Testis (tissue), 3 donors: ENCODE results near the gene SPRED1. TPM values are rescaled to one million over a fixed set of nuclear protein-coding genes. Genes with fewer than 3 reads are reported as not detected.

ENCODE experiments used
- DNase-seq: peaks from one replicate; pipeline ENCODE4 v3.0.0-alpha.2; 2019
- H3K27ac ChIP-seq, 2 donors: fragments of 200-600 bp; sonication (generic); one replicate each; pipeline ENCODE4 v1.5.1; 2019
- H3K27me3 ChIP-seq: fragments of 200-600 bp; sonication (generic); one replicate; pipeline ENCODE4 v1.5.1; 2019
- H3K36me3 ChIP-seq: fragments of 200-600 bp; sonication (generic); one replicate; pipeline ENCODE4 v1.5.1; 2017; ENCODE audit warnings: low read depth; ENCODE audit errors: missing control alignments
- H3K4me1 ChIP-seq: fragments of 200-600 bp; sonication (generic); one replicate; pipeline ENCODE4 v1.5.1; 2019
- H3K4me3 ChIP-seq, 2 donors: fragments of 200-600 bp; sonication (generic); one replicate each; pipeline ENCODE4 v1.5.1; 2017 to 2019
- H3K9me3 ChIP-seq: fragments of 200-600 bp; sonication (generic); one replicate; pipeline ENCODE4 v1.5.1; 2017
- POLR2A ChIP-seq: fragments of 450-650 bp; IDR thresholded peaks from one replicate; pipeline ENCODE4 v1.6.1; 2017; ENCODE audit warnings: antibody characterized with exemption, mild to moderate bottlenecking, moderate library complexity
- WGBS, 2 donors: methylation state at CpG; one replicate each; pipeline ENCODE4 v1.1.5; 2018; 5-methylcytosine and 5-hydroxymethylcytosine counted together
- intact Hi-C: fragments of 100-400 bp; cut with DNase I; formaldehyde crosslinking; loops from one replicate; pipeline ENCODE4 v1.15.1; 2023; ENCODE audit warnings: low total_unique reads
- polyA plus RNA-seq: library from polyadenylated mRNA; stranded (reverse); fragments of 350-450 nt; fragmentation: Illumina TruSeq; extraction: RNeasy Lipid Tissue Mini Kit (QIAGEN cat#74804); gene quantifications from one replicate; pipeline ENCODE4 v1.2.3, GENCODE V29; 2014; ENCODE audit warnings: low read depth, low replicate concordance; ENCODE audit not compliant: insufficient read depth
- total RNA-seq, 2 donors: library from RNA; depleted of rRNA; stranded (reverse); fragments of >200 nt; gene quantifications; one replicate each; pipeline ENCODE4 v1.2.3, GENCODE V29; 2016
- TF ChIP-seq, protein P1 (sequence below), 3 experiments: fragments of 450-650 bp in 2 of 3; fragments of 200-600 bp in 1 of 3; sonication (generic) in 1 of 3; IDR thresholded peaks; one replicate each; pipeline ENCODE4 v1.5.1; 2016 to 2019; ENCODE audit warnings: antibody characterized with exemption in 3 of 3, mild to moderate bottlenecking in 2 of 3, moderate library complexity in 1 of 3

Gene SPRED1
- total and polyA plus RNA-seq, 3 donors from 2014 or later = 9.3 to 14.2 (median 12.9) TPM

DNA sequence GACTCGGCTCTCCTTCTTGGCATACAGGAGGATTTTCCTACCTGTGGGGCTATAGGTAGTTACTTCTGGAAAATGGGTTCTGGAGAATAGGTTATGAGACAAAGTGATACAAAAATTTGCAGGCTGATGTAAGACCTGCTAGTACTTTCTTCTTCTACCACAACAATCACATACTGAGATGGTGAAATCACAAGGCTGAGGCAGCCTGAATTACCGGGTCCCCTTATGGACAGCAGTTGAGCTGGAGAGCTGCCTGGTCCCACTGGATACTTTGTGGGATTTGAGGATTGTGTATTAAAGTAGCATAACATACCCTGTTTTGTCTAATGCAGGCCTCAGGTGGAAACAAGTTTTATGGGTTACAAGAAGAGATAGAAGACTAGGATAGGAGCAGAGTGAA, 114.8 kb downstream of the SPRED1 start:
- Histone ChIP-seq H3K9me3 (no peaks in the 10 kb centered on the region), H3K27me3 (no peaks in the 10 kb centered on the region), H3K4me3 (no peak overlapping the region), H3K4me1 (no peaks in the 10 kb centered on the region), H3K36me3 (no peaks in the 10 kb centered on the region), H3K27ac (no peak overlapping the region)
- 86 to 91% methylated on average over 2 of the region's 2 CpGs for WGBS, 2 donors
- TF ChIP-seq POLR2A = no peak
- TF ChIP-seq, protein P1, sequence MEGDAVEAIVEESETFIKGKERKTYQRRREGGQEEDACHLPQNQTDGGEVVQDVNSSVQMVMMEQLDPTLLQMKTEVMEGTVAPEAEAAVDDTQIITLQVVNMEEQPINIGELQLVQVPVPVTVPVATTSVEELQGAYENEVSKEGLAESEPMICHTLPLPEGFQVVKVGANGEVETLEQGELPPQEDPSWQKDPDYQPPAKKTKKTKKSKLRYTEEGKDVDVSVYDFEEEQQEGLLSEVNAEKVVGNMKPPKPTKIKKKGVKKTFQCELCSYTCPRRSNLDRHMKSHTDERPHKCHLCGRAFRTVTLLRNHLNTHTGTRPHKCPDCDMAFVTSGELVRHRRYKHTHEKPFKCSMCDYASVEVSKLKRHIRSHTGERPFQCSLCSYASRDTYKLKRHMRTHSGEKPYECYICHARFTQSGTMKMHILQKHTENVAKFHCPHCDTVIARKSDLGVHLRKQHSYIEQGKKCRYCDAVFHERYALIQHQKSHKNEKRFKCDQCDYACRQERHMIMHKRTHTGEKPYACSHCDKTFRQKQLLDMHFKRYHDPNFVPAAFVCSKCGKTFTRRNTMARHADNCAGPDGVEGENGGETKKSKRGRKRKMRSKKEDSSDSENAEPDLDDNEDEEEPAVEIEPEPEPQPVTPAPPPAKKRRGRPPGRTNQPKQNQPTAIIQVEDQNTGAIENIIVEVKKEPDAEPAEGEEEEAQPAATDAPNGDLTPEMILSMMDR (IDR thresholded peaks at IDR 0.05) = no peak
- DNase-seq = no peak
- intact Hi-C loops = no loop called here

DNA sequence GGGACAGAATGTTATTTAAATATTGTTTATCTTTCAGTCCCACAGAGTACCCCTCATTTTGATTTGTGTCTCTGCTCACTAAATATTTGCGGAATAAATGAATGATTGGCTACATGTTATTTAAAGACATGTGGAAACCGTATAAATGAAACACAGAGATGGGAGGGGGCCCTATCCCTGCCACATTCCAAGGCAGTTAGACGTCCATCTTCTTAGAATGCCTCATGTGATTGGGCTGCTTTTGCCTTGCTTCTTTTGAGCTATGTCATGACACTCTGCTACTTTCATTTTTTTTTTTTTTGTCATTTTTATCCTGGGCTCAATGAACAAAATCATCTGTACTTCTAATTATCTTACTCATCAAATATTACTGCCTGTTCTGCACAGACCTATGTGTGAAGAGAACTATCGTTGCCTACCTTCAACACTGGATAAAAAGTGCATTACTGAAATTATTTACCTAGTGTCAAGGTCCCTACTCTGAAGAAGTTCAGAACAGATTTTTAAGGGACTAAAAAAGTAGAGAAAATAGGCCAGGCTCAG, 117.4 kb downstream of the SPRED1 start:
- 51 to 66% methylated on average over 4 of the region's 4 CpGs for WGBS, 2 donors
- no peaks in the 10 kb centered on the region for H3K36me3 ChIP-seq
- H3K4me1 ChIP-seq = no peaks in the 10 kb centered on the region
- H3K27ac ChIP-seq = no peak overlapping the region
- TF ChIP-seq, protein P1 (IDR thresholded peaks at IDR 0.05) = no peak
- no peak for TF ChIP-seq POLR2A
- H3K27me3 ChIP-seq = no peaks in the 10 kb centered on the region
- no peak overlapping the region for H3K4me3 ChIP-seq
- H3K9me3 ChIP-seq = no peaks in the 10 kb centered on the region
- no peak for DNase-seq
- intact Hi-C loops = no loop called here

DNA sequence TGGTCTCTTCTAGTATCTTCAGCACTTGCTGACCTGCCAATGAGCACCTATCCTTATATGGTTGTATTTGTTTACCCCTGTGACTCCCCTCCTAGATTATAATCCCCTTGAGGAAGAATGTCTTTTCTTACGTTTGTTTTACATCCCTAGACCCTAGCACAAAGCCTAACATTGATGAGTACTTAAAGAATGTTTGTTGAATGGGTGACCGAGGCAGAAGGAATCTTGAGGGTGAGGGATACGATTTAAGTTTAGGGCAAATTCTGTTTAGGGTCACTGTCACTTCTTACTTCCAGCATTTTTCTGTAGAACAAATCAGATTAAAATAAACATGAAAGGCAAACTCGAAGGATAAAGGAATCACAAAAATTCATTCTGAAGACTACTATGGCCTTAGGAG, 120.4 kb downstream of the SPRED1 start:
- Histone ChIP-seq H3K4me3 (no peak overlapping the region), H3K36me3 (no peaks in the 10 kb centered on the region), H3K27me3 (no peaks in the 10 kb centered on the region), H3K9me3 (no peaks in the 10 kb centered on the region), H3K27ac (no peak overlapping the region), H3K4me1 (peaks cover 8% of the 10 kb centered on the region)
- intact Hi-C loops = no loop called here
- no peak for DNase-seq
- 84 to 89% methylated on average over 4 of the region's 4 CpGs for WGBS, 2 donors
- no peak for TF ChIP-seq POLR2A
- TF ChIP-seq, protein P1 (IDR thresholded peaks at IDR 0.05) = no peak

GRCh38 chr15:38374029-38374428, 121.4 kb downstream of the SPRED1 start:
- intact Hi-C loops = no loop called here
- Histone ChIP-seq H3K4me1 (peaks cover 10% of the 10 kb centered on the region), H3K36me3 (no peaks in the 10 kb centered on the region), H3K9me3 (no peaks in the 10 kb centered on the region), H3K4me3 (no peak overlapping the region), H3K27me3 (no peaks in the 10 kb centered on the region), H3K27ac (no peak overlapping the region)
- TF ChIP-seq, protein P1 (IDR thresholded peaks at IDR 0.05) = no peak
- no peak for TF ChIP-seq POLR2A
- no peak for DNase-seq

DNA sequence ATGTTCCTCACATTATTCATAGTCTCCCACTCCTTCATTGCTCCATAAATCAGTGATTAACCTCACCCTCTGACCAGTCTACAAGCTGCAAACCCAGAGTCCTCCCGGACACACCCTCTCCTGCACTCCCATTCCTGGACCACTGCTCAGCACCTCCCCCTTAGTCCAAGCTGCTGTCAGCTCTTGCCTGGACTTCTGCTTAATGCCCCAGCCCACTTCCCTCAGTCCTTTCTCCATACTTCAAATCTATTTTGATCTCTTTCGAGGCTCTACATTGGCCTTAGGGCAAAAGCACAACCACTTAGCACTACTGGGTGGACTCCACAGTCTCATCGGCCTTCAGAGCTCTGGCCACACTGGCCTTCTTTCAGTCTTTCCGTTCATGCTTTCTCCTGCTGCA, 121.9 kb downstream of the SPRED1 start:
- DNase-seq = no peak
- Histone ChIP-seq H3K4me3 (no peak overlapping the region), H3K27me3 (no peaks in the 10 kb centered on the region), H3K27ac (no peak overlapping the region), H3K4me1 (peaks cover 10% of the 10 kb centered on the region), H3K9me3 (no peaks in the 10 kb centered on the region), H3K36me3 (no peaks in the 10 kb centered on the region)
- intact Hi-C loops = no loop called here
- WGBS, 2 donors = 73 to 75% methylated on average over 4 of the region's 4 CpGs
- no peak for TF ChIP-seq POLR2A
- TF ChIP-seq, protein P1 (IDR thresholded peaks at IDR 0.05) = no peak
